ENCODE results near the gene MAPK4.
"Not testable (repeated sequence)": the region's sequence is repeated elsewhere in the genome, so short reads cannot be mapped to it uniquely, and the experiment has no call there.

The MAPK4 gene

DNA sequence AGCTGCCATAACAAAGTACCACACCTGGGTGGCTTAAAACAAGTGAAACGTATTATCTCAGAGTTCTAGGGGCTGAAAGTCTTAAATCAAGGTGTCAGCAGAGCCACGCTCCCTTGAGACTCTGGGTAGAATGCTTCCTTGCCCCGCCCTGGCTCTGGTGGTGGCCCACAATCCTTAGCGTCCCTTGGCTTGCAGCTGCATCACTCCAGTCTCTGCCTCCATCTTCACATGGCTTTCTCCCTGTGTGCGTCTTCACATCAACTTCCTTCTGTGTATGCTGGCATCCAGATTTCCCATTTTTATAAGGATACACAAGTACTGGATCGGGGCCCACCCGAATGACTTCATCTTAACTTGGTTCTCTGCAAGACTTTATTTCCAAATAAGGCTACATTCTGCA, 197.5 kb downstream of the MAPK4 start:
- Histone ChIP-seq H3K4me1 (ENCODE audit: control insufficient read depth, insufficient read depth, low read length) (no peaks in the 10 kb centered on the region), H3K27ac (ENCODE audit: insufficient read depth, low read depth, low read length, poor library complexity, severe bottlenecking) (no peak overlapping the region), H3K9me3 (ENCODE audit: control insufficient read depth, low read length) (no peaks in the 10 kb centered on the region), H3K4me3 (ENCODE audit: insufficient read depth, low read depth, low read length) (no peak overlapping the region), H3K36me3 (ENCODE audit: control insufficient read depth, insufficient read depth, low read length) (no peaks in the 10 kb centered on the region), H3K27me3 (ENCODE audit: control insufficient read depth, insufficient read depth, low read length, poor library complexity, severe bottlenecking) (no peaks in the 10 kb centered on the region)
- WGBS, 2 experiments = 93% methylated on average over 7 of the region's 7 CpGs

- H3K4me3 ChIP-seq (ENCODE audit: insufficient read depth, low read depth, low read length) = no peak overlapping the region
- H3K27me3 ChIP-seq (ENCODE audit: control insufficient read depth, insufficient read depth, low read length, poor library complexity, severe bottlenecking) = no peaks in the 10 kb centered on the region
- H3K9me3 ChIP-seq (ENCODE audit: control insufficient read depth, low read length) = peaks cover 3% of the 10 kb centered on the region
- no peaks in the 10 kb centered on the region for H3K4me1 ChIP-seq (ENCODE audit: control insufficient read depth, insufficient read depth, low read length)
- no peaks in the 10 kb centered on the region for H3K36me3 ChIP-seq (ENCODE audit: control insufficient read depth, insufficient read depth, low read length)
- no peak overlapping the region for H3K27ac ChIP-seq (ENCODE audit: insufficient read depth, low read depth, low read length, poor library complexity, severe bottlenecking)
These were observed 209.6 kb downstream of the MAPK4 start for GRCh38 chr18:50769463-50769862.

GRCh38 chr18:50775207-50775606, 215.3 kb downstream of the MAPK4 start:
- Histone ChIP-seq H3K4me3 (ENCODE audit: insufficient read depth, low read depth, low read length) (no peak overlapping the region), H3K27me3 (ENCODE audit: control insufficient read depth, insufficient read depth, low read length, poor library complexity, severe bottlenecking) (no peaks in the 10 kb centered on the region), H3K27ac (ENCODE audit: insufficient read depth, low read depth, low read length, poor library complexity, severe bottlenecking) (no peak overlapping the region), H3K9me3 (ENCODE audit: control insufficient read depth, low read length) (no peaks in the 10 kb centered on the region), H3K36me3 (ENCODE audit: control insufficient read depth, insufficient read depth, low read length) (no peaks in the 10 kb centered on the region), H3K4me1 (ENCODE audit: control insufficient read depth, insufficient read depth, low read length) (peaks cover 10% of the 10 kb centered on the region)
- 93 to 94% methylated on average over 9 of the region's 9 CpGs for WGBS, 2 experiments

DNA sequence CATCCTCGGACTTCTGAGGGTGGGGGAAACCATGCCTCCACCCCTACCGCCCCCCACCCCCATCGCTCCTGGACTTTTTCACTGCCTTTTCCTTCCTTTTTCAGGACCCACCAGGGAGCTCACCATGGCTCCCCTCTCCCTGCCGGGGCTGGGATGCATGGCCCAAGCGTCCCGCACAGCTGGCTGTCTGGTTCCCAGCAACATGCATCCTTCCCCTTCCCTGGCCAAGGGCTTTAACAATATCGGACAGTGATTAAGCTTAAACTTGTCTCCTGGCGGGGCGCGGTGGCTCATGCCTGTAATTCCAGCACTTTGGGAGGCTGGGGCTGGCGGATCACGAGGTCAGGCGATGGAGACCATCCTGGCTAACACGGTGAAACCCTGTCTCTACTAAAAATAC, 215.8 kb downstream of the MAPK4 start:
- 88 to 91% methylated on average over 14 of the region's 14 CpGs for WGBS, 2 experiments
- Histone ChIP-seq H3K27ac (ENCODE audit: insufficient read depth, low read depth, low read length, poor library complexity, severe bottlenecking) (no peak overlapping the region), H3K4me1 (ENCODE audit: control insufficient read depth, insufficient read depth, low read length) (peaks cover 10% of the 10 kb centered on the region), H3K4me3 (ENCODE audit: insufficient read depth, low read depth, low read length) (no peak overlapping the region), H3K36me3 (ENCODE audit: control insufficient read depth, insufficient read depth, low read length) (no peaks in the 10 kb centered on the region), H3K27me3 (ENCODE audit: control insufficient read depth, insufficient read depth, low read length, poor library complexity, severe bottlenecking) (no peaks in the 10 kb centered on the region), H3K9me3 (ENCODE audit: control insufficient read depth, low read length) (no peaks in the 10 kb centered on the region)

DNA sequence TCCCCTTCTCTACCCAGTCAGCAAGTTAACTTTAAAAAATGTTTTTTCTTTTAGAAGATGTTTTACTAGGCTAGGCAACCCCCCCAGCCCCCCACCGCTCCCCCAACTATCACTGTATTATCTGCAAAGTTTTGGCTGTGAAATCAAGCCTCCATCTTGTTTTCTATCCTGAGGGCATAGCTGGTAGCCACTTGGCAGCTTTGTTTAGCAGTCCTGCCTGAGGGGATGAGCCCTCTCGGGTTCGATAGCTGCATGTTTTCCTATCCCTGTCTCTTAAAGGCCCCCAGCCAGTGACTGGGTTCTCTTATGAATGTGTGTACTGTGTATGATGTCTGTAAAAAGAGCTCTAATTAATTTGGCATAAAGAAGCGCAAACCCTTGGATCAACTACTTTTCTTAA, 216.5 kb downstream of the MAPK4 start:
- peaks cover 10% of the 10 kb centered on the region for H3K4me1 ChIP-seq (ENCODE audit: control insufficient read depth, insufficient read depth, low read length)
- H3K27me3 ChIP-seq (ENCODE audit: control insufficient read depth, insufficient read depth, low read length, poor library complexity, severe bottlenecking) = no peaks in the 10 kb centered on the region
- no peaks in the 10 kb centered on the region for H3K36me3 ChIP-seq (ENCODE audit: control insufficient read depth, insufficient read depth, low read length)
- H3K4me3 ChIP-seq (ENCODE audit: insufficient read depth, low read depth, low read length) = no peak overlapping the region
- 83 to 86% methylated on average over 4 of the region's 4 CpGs for WGBS, 2 experiments
- H3K9me3 ChIP-seq (ENCODE audit: control insufficient read depth, low read length) = no peaks in the 10 kb centered on the region
- no peak overlapping the region for H3K27ac ChIP-seq (ENCODE audit: insufficient read depth, low read depth, low read length, poor library complexity, severe bottlenecking)

GRCh38 chr18:50779021-50779420, 219.1 kb downstream of the MAPK4 start:
- peaks cover 10% of the 10 kb centered on the region for H3K4me1 ChIP-seq (ENCODE audit: control insufficient read depth, insufficient read depth, low read length)
- not testable (repeated sequence) for H3K27ac ChIP-seq (ENCODE audit: insufficient read depth, low read depth, low read length, poor library complexity, severe bottlenecking); H3K4me3 ChIP-seq (ENCODE audit: insufficient read depth, low read depth, low read length); H3K9me3 ChIP-seq (ENCODE audit: control insufficient read depth, low read length); H3K27me3 ChIP-seq (ENCODE audit: control insufficient read depth, insufficient read depth, low read length, poor library complexity, severe bottlenecking); H3K36me3 ChIP-seq (ENCODE audit: control insufficient read depth, insufficient read depth, low read length)
- WGBS, 2 experiments = 90 to 93% methylated on average over 3 of the region's 3 CpGs

All from ectodermal cell (in vitro differentiated cells).